Stimulated activated naive B cell treated with anti-CD40 and anti-IgM and Interleukin-4, amounts not matched to agents 10 μg/mL and 1 μg/mL and 100 μg/mL, for 72 hours (primary cell): ENCODE data around the gene CSTF2.
"Not testable (repeated sequence)": the region's sequence is repeated elsewhere in the genome, so short reads cannot be mapped to it uniquely, and the experiment has no call there.

ENCODE experiments used
- ATAC-seq, 2 donors: fragments of 150-1000 bp; cut with Tn5 transposase; replicated peaks; 2 replicates each; pipeline ENCODE4 v1.10.0; 2021; ENCODE audit warnings: moderate library complexity in 1 of 2
- DNase-seq: peaks from one replicate; pipeline ENCODE4 v3.0.0; 2021
- H3K27ac Mint-ChIP-seq: one replicate; pipeline ENCODE4 v1.8.0; 2022; ENCODE audit warnings: mild to moderate bottlenecking, mixed read lengths
- H3K27me3 Mint-ChIP-seq, 2 donors: one replicate each; pipeline ENCODE4 v1.8.0; 2022; ENCODE audit warnings: mixed read lengths in 2 of 2
- H3K36me3 Mint-ChIP-seq, 2 donors: one replicate each; pipeline ENCODE4 v1.8.0; 2022; ENCODE audit warnings: mixed read lengths in 2 of 2, mild to moderate bottlenecking in 1 of 2
- H3K4me1 Mint-ChIP-seq, 2 donors: one replicate each; pipeline ENCODE4 v1.8.0; 2022; ENCODE audit warnings: mixed read lengths in 2 of 2, mild to moderate bottlenecking in 1 of 2
- H3K4me3 Mint-ChIP-seq, 2 donors: one replicate each; pipeline ENCODE4 v1.8.0; 2022; ENCODE audit warnings: mild to moderate bottlenecking in 2 of 2, mixed read lengths in 2 of 2, moderate library complexity in 1 of 2
- H3K9me3 Mint-ChIP-seq, 2 donors: one replicate each; pipeline ENCODE4 v1.8.0; 2022; ENCODE audit warnings: mixed read lengths in 2 of 2, mild to moderate bottlenecking in 1 of 2

Gene CSTF2

GRCh38 chrX:100819837-100820666 is at the start of gene CSTF2:
Gene CSTF2, plus strand, starts transcription at chrX:100820391. Its CDS starts 26 bp downstream, at chrX:100820417.
- peaks cover 0 to 5% of the 10 kb centered on the region in 2 donors for H3K9me3 Mint-ChIP-seq

GRCh38 chrX:100796371-100796770 is 23.8 kb upstream of the CSTF2 start:
- not testable (repeated sequence) for ATAC-seq, DNase-seq, H3K4me1 Mint-ChIP-seq, H3K27ac Mint-ChIP-seq, H3K27me3 Mint-ChIP-seq, H3K9me3 Mint-ChIP-seq, H3K4me3 Mint-ChIP-seq, H3K36me3 Mint-ChIP-seq

More at GRCh38 chrX:100819837-100820666, at the start of gene CSTF2:
- peak within 1 kb of the TSS; percentile 85 to 87 for H3K4me3 Mint-ChIP-seq
- peak; percentile 98 to 99 for ATAC-seq
- peak; percentile 74 for DNase-seq
- peaks cover 4 to 19% of the 10 kb centered on the region in 2 donors for H3K36me3 Mint-ChIP-seq
- H3K4me1 Mint-ChIP-seq = peaks cover 0 to 5% of the 10 kb centered on the region in 2 donors
- H3K27ac Mint-ChIP-seq = peak within 1 kb of the TSS; percentile 94
- H3K27me3 Mint-ChIP-seq = peaks cover 14 to 19% of the 10 kb centered on the region in 2 donors

GRCh38 chrX:100797359-100797758 is 22.8 kb upstream of the CSTF2 start:
- Mint-ChIP-seq H3K36me3 (no peaks in the 10 kb centered on the region), H3K27me3 (peaks cover 9 to 10% of the 10 kb centered on the region in 2 donors), H3K4me3 (no peak overlapping the region), H3K27ac (no peak overlapping the region), H3K4me1 (no peaks in the 10 kb centered on the region), H3K9me3 (no peaks in the 10 kb centered on the region)
- DNase-seq (no peak), ATAC-seq (no peak)

- H3K9me3 Mint-ChIP-seq = no peaks in the 10 kb centered on the region
- no peak for ATAC-seq
- no peak for DNase-seq
- no peak overlapping the region for H3K27ac Mint-ChIP-seq
- H3K36me3 Mint-ChIP-seq = no peaks in the 10 kb centered on the region
- peaks cover 9 to 15% of the 10 kb centered on the region in 2 donors for H3K27me3 Mint-ChIP-seq
- no peaks in the 10 kb centered on the region for H3K4me1 Mint-ChIP-seq
- H3K4me3 Mint-ChIP-seq = no peak overlapping the region
These were observed 21.5 kb upstream of the CSTF2 start for GRCh38 chrX:100798484-100799214.

- Mint-ChIP-seq H3K4me3 (no peak overlapping the region), H3K9me3 (peaks cover 4 to 7% of the 10 kb centered on the region in 2 donors), H3K27me3 (peaks cover 9 to 27% of the 10 kb centered on the region in 2 donors), H3K36me3 (no peaks in the 10 kb centered on the region), H3K4me1 (no peaks in the 10 kb centered on the region), H3K27ac (no peak overlapping the region)
- ATAC-seq (no peak), DNase-seq (no peak)
These were observed 17.3 kb upstream of the CSTF2 start for GRCh38 chrX:100802843-100803242.

GRCh38 chrX:100804780-100805179 is 15.4 kb upstream of the CSTF2 start:
- no peak for DNase-seq
- Mint-ChIP-seq H3K4me1 (no peaks in the 10 kb centered on the region), H3K27me3 (peaks cover 27 to 46% of the 10 kb centered on the region in 2 donors), H3K9me3 (peaks cover 8 to 16% of the 10 kb centered on the region in 2 donors), H3K27ac (no peak overlapping the region), H3K36me3 (peaks cover 0 to 2% of the 10 kb centered on the region in 2 donors), H3K4me3 (no peak overlapping the region)
- ATAC-seq = no peak

- H3K4me1 Mint-ChIP-seq, H3K36me3 Mint-ChIP-seq, H3K27ac Mint-ChIP-seq, H3K4me3 Mint-ChIP-seq, ATAC-seq, DNase-seq: not testable (repeated sequence)
- H3K9me3 Mint-ChIP-seq = peaks cover 10 to 19% of the 10 kb centered on the region in 2 donors
- peaks cover 35 to 51% of the 10 kb centered on the region in 2 donors for H3K27me3 Mint-ChIP-seq
These were observed 11.9 kb upstream of the CSTF2 start for GRCh38 chrX:100808265-100808664.

- Mint-ChIP-seq H3K4me1 (no peaks in the 10 kb centered on the region), H3K36me3 (peaks cover 0 to 4% of the 10 kb centered on the region in 2 donors), H3K27ac (peak overlapping the region; percentile 57), H3K4me3 (no peak overlapping the region), H3K9me3 (peaks cover 3 to 14% of the 10 kb centered on the region in 2 donors), H3K27me3 (peaks cover 54 to 71% of the 10 kb centered on the region in 2 donors)
- DNase-seq (no peak), ATAC-seq (no peak)
These were observed 7.7 kb upstream of the CSTF2 start for GRCh38 chrX:100812216-100813158.

- ATAC-seq = no peak
- Mint-ChIP-seq H3K4me1 (peaks cover 0 to 5% of the 10 kb centered on the region in 2 donors), H3K27me3 (peaks cover 24 to 34% of the 10 kb centered on the region in 2 donors), H3K9me3 (peaks cover 0 to 5% of the 10 kb centered on the region in 2 donors), H3K4me3 (no peak overlapping the region), H3K36me3 (peaks cover 2 to 8% of the 10 kb centered on the region in 2 donors), H3K27ac (no peak overlapping the region)
- no peak for DNase-seq
These were observed 2.9 kb upstream of the CSTF2 start for GRCh38 chrX:100817340-100817739.

- Mint-ChIP-seq H3K27me3 (peaks cover 18 to 25% of the 10 kb centered on the region in 2 donors), H3K4me1 (peaks cover 0 to 5% of the 10 kb centered on the region in 2 donors), H3K4me3 (peak overlapping the region; percentile 85 to 87), H3K27ac (peak overlapping the region; percentile 94), H3K9me3 (peaks cover 0 to 5% of the 10 kb centered on the region in 2 donors), H3K36me3 (peaks cover 4 to 15% of the 10 kb centered on the region in 2 donors)
- DNase-seq (no peak), ATAC-seq (no peak)
These were observed 706 bp upstream of the CSTF2 start for GRCh38 chrX:100819534-100819836.

- Mint-ChIP-seq H3K4me1 (peaks cover 12 to 15% of the 10 kb centered on the region in 2 donors), H3K27ac (peak overlapping the region; percentile 82), H3K4me3 (peak overlapping the region; percentile 51 to 53), H3K36me3 (peaks cover 20 to 38% of the 10 kb centered on the region in 2 donors), H3K27me3 (no peaks in the 10 kb centered on the region), H3K9me3 (peaks cover 0 to 3% of the 10 kb centered on the region in 2 donors)
- ATAC-seq = peak; percentile 82 to 84
- peak; percentile 13 for DNase-seq
These were observed 9.5 kb downstream of the CSTF2 start for GRCh38 chrX:100829730-100830129.

GRCh38 chrX:100830143-100830542 is 10.0 kb downstream of the CSTF2 start:
- ATAC-seq (peak; percentile 34 to 44), DNase-seq (no peak)
- Mint-ChIP-seq H3K4me1 (peaks cover 12 to 15% of the 10 kb centered on the region in 2 donors), H3K4me3 (peak overlapping the region; percentile 51 to 53), H3K27me3 (no peaks in the 10 kb centered on the region), H3K9me3 (peaks cover 0 to 3% of the 10 kb centered on the region in 2 donors), H3K27ac (peak overlapping the region; percentile 82), H3K36me3 (peaks cover 20 to 37% of the 10 kb centered on the region in 2 donors)

GRCh38 chrX:100830547-100830946 is 10.4 kb downstream of the CSTF2 start:
- Mint-ChIP-seq H3K9me3 (peaks cover 0 to 3% of the 10 kb centered on the region in 2 donors), H3K4me1 (peaks cover 12 to 15% of the 10 kb centered on the region in 2 donors), H3K4me3 (peak overlapping the region in 1 of 2 donors; percentile 39), H3K27ac (peak overlapping the region; percentile 79), H3K36me3 (peaks cover 20 to 37% of the 10 kb centered on the region in 2 donors), H3K27me3 (no peaks in the 10 kb centered on the region)
- ATAC-seq (peak; percentile 71 to 72), DNase-seq (peak; percentile 2)
